Glomerular visceral epithelial cell (primary cell): ENCODE measurements around the gene ILRUN.
A peak's percentile ranks its signal among the peaks of the same experiment; 100 is the strongest.
"Not testable (repeated sequence)": the region's sequence is repeated elsewhere in the genome, so short reads cannot be mapped to it uniquely, and the experiment has no call there.

Experiments
- DNase-seq: peaks from one replicate; pipeline ENCODE4 v3.0.0-alpha.2; 2016; ENCODE audit errors: extremely low spot score

The ILRUN gene

DNA sequence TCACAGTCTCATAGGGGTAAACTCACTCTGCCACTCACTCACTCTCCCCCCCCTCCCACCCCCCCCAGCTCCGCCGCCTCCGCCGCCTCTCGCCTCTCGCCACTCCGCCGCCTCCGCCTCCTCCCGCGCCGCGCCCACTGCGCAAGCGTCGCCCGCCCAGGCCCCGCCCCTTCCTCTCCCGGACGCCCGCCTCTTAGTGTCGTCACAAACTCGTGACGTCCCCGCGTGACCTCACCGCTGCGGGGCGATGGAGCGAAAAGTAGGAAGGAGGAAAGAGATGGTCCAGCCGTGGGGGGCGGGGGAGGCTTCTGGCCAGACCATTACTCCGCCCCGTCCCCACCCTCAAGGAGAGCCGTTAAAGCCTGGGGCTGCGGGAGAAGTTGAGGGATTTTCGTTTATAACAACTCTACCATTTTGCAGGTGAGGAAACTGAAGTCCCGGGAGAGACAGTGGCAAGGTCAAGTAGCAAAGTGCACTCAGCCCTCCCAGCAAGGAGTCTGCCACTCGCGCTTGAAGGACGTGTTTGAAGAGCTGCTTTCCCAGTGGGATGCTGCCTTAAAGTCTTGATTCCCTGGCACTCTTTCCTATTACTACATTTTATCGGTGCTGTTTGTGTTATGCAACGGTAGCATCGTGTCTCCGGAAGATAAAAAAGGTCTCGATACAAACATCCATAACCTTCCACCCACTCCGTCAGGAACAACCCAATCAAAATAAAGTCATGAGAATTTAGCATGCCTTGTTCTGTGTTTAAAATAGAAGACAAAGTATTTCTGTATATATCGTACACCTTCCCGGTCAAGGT, at the start of gene ILRUN:
Gene ILRUN, minus strand, starts transcription at position 29 of the 805 bp plus-strand sequence. CDS start 164 bp downstream, outside the sequence.
- peak; percentile 95 for DNase-seq

DNA sequence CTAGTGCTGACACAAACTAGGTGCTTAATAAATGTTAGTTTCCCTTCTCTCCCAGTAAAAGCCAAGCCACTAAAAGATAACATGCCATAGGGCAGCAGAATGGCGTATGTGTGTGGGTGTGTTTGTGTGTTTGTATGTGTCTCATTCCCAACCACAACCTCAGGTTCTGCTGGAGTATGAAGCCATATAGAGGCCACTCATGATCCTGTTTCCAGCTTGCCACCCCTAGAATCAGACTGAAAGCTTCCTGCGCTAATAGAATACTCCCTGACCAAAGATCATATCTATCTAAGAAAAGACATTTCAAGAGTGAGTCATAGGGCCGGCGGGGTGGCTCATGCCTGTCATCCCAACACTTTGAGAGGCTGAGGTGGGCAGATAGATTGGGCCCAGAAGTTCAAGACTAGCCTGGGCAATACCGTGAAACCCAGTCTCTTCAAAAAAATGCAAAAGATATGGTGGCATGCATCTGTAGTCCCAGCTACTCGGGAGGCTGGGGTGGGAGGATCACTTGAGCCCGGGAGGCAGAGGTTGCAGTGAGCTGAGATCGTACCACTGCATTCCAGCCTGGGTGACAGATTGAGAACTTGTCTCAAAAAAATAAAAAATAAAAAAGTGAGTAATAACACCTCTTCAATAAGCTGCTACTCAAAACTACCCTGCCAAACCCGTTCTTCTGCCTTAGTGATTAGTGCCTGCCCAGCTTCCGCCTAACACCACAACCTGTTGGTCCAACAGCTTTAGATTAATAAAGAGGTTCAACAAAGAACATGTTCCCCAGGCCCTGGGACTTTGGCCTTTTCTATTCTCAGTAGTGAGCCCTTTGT, 48.9 kb upstream of the ILRUN start:
- DNase-seq = no peak

DNA sequence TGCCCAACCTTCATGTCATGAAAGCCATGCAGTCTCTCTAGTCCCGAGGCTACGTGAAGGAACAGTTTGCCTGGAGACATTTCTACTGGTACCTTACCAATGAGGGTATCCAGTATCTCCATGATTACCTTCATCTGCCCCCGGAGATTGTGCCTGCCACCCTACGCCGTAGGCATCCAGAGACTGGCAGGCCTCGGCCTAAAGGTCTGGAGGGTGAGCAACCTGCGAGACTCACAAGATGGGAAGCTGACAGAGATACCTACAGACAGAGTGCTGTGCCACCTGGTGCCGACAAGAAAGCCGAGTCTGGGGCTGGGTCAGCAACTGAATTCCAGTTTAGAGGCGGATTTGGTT, 47.7 kb upstream of the ILRUN start:
- DNase-seq = not testable (repeated sequence)

DNA sequence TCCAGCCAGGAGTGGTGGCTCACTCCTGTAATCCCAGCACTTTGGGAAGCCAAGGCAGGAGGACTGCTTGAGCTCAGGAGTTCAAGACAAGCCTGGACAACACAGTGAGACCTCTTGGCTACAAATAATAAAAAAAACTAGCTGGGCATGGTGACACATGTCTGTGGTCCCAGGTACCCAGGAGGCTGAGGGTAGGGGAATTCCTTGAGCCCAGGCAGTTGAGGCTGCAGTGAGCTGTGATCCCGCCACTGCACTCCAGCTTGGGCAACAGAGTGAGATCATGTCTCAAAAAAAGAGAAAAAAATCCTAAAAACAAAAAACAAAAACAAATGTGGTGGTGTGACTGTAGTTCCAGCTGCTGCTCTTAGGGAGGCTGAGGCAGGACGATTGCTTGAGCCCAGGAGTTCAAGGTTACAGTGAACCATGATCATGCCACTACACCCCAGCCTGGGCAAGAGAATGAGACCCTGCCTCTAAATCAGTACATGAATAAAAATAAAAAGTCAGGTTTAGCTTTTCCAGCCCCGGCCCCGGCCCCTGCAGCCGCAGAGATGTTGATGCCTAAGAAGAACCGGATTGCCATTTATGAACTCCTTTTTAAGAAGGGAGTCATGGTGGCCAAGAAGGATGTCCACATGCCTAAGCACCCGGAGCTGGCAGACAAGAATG, 47.2 kb upstream of the ILRUN start:
- DNase-seq = peak; percentile 15

DNA sequence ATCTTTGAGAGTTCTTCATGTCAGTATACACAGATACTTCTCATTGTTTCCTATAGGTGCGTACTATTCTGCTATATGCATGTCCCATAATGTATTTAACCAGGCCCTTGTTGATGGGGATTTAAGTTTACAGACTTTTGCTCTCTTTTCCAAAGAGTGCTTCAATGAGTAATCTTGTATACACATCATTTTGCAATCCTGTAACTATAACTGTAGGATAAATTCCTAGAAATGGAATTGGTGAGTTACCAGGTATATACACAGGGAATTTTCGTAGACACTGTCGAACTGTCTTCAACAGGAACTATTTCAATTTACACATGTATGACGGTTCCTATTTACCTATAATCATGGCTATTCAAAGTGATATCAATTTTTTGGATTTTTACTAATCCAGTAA, 45.5 kb upstream of the ILRUN start:
- DNase-seq = no peak

DNA sequence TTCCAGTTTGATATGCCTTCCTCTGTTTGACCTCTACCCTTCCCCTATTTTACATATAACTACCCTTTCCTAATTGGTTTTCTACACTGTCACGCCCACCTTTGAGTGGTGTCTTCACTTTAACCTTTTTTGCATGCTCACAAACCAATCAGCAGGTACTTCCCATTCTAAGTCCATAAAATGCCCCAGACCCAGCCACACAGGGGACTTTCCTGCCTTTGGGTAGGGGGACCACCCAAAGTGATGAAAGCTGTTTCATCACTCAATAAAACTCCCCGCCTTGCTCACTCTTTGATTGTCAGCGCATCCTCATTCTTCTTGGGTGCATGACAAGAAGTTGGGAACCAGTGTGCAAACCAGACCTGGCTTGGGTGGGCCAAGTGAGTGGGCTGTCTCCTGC, 40.3 kb upstream of the ILRUN start:
- DNase-seq = no peak

DNA sequence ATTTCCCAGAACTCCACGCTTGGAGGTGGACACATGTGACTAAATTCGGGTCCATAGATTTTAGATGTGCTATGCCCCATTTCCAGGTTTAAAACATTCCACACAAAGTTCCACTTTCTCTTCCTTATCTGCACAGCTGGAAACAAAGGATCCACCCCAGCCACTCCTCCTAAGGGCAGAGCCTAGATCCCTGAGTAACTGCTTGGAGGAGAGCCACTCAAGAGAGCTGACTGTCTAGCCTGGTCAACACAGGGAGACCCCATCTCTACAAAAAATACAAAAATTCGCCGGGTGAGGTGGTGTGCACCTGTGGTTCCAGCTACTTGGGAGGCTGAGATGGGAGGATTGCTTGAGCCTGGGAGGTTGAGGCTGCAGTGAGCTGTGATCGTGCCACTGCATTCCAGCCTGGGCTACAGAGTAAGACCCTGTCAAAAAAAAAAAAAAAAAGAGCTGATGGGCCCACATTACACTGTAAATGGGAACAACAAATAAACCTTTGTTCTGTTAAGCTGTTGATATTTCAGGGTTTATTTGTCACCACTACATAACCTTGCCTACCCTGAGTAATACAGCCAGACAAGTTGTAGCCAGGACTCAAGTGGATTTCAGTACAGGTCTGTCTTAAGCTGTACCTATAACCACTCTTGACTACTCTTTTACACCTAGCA, 35.0 kb upstream of the ILRUN start:
- DNase-seq = no peak

DNA sequence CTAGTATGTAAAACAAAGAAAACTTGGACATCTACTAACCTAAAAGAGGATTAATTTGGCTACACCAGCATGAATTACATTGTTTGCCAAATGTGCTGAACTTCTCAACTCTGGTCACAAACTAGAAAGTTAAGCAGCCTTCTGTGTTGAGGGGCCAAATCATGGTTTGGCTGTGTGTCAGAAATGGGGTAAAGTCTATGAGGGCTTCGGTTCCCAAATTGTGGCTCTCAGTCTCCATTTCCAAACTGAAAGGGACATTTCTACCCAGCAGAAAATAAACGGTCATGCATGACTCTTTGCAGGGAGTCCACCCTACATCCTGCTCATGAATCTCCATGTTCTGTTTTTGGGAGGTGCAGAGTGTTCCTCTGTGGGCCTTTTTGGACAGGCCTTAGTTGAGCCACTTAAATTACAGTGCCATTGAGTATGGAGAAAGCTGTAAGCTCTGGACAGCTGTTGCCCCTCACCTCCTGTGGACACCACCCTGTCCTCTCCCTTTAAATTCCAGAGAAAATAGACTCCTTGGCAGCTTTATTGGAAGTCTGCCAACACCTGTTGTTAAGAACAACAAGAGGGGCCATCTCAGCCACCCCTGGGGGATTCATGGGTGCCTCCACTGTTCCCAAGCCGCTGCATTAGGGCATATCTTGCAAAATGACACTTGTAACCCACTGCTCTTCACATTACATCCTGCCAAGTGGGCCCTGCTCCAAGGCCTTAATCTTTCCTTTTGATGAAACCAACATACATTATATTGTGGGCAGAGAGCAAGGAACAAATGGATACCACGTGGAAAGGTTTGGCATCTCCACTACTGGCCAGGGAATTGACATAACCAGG, 33.3 kb upstream of the ILRUN start:
- DNase-seq = no peak

DNA sequence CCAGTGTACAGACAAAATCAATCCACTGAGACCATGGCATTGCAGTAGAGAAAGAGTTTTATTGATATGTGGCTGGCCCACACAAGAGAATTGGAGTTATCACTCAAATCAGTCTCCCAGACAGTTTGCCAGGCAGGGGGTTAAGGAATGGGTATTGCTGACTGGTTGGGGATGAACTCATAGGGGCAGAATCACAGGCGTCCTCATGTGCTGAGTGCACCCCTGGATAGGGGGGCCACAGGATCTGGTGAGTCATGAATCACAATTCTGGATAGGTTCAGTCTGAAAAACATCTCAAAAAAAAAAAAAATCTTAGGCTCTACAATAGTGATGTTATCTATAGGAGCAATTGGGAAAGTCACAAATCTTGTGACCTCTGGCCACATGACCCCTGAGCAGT, 29.5 kb upstream of the ILRUN start:
- no peak for DNase-seq

DNA sequence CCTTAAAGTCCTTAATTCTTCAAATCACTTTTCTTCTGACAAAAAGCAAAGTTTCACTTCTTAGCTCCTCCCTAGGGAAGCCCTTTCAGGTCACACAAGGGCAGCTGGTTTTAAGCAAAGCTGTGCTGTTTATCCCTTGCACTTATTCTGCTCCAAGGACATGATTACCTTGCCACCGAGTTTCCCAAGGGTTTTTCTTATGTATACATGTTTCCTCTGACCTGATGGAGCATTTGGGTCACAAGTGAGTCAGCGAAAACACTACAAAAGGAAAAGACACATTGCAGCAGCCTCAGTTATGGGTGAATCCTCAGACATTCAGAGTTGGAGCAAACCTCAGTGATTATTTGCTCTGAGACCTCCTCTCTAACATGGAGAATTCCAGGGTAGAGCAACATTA, 26.6 kb upstream of the ILRUN start:
- no peak for DNase-seq

DNA sequence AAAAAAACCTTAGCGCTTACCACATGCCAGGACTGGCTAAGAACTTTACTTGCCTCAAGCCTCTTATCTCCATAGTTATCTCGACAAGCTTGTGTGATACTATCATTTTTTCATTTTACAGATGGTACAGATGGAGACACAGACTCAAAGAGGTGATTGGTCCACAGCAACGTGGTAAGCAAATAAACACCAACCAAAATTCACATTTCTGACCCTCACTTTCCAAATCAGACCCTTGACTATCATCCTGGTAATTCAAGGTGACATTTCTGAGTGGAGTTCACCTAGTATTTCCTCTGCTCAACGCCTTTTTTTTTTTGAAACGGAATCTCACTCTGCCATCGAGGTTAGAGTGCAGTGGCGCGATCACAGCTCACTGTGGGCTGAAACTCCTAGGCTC, 25.9 kb upstream of the ILRUN start:
- no peak for DNase-seq

DNA sequence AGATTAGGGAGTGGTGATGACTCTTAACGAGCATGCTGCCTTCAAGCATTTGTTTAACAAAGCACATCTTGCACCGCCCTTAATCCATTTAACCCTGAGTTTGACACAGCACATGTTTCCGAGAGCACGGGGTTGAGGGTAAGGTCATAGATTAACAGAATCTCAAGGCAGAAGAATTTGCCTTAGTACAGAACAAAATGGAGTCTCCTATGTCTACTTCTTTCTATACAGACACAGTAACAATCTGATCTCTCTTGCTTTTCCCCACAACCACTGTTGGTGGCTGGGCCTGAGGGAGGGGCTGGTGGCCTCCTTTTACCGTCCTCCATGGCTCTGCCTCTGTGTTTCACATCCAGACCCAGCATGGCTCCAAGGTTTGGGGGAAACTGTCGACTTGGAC, 23.6 kb upstream of the ILRUN start:
- DNase-seq = not testable (repeated sequence)

DNA sequence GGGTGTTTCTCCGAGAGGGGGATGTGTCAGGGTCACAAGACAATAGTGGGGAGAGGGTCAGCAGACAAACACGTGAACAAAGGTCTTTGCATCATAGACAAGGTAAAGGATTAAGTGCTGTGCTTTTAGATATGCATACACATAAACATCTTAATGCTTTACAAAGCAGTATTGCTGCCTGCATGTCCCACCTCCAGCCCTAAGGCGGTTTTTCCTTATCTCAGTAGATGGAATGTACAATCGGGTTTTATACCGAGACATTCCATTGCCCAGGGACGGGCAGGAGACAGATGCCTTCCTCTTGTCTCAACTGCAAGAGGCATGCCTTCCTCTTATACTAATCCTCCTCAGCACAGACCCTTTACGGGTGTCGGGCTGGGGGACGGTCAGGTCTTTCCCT, 23.1 kb upstream of the ILRUN start:
- DNase-seq = not testable (repeated sequence)

DNA sequence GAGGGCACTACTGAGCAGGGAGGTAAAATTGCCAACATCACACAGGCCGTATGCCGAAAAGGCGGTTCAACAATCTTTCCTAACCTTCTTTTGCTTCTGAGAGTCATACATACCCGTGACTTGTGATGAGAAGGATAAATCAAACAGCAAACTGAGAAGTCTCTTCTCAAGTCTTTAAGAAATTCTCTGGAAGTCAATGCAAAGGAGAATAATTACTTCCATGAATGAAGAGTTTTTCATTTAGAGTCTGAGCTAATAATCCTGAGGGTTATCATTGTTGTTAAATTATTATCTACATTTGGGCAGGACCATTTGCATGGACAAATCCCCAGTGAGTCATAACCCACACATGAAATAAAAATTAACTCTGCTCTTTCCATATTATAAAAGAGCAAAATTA, 22.4 kb upstream of the ILRUN start:
- DNase-seq = no peak

DNA sequence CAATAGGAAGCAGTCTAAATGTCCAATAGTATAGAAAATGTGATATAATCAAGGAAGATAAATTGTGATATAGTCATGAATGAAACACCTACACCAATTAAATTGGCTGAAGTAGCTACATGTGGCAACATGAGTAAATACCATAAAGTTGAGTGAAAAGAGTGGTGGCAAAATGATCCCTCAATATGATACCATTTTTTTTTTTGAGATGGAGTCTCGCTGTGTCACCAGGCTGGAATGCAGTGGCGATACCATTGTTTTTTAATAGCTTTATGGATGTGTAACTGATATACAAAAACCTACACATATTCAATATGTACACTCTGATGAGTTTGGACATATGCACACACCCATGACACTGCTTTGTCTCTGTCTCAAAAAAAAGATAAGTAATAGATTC, 20.9 kb upstream of the ILRUN start:
- no peak for DNase-seq

DNA sequence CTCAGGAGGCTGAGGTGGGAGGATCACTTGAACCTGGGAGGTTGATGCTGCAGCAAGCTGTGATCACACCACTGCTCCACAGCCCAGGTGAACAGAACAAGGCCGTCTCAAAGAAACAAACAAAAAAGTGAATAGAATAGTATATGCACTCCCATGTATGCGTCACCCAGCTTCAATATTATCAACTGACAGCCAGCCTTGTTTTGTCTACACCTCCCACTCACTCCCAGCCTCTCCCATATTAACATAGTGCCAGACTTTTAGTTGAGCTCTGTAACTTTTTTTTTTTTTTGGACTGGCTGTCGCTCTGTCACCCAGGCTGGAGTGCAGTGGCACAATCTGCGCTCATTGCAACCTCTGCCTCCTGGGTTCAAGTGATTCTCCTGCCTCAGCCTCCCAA, 18.1 kb upstream of the ILRUN start:
- no peak for DNase-seq

DNA sequence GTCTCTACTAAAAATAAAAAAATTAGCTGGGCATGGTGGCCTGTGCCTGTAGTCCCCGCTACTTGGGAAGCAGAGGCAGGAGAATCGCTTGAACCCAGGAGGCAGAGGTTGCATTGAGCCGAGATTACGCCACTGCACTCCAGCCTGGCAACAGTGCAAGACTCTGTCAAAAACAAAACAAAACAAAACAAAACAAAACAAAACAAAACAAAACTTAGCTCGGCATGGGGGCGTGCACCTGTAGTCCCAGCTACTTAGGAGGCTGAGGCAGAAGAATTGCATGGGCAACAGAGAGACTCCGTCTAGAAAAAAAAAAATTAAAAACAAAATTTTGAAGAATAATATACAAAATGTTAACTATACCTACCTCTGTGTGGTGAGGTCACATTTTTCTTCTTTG, 16.3 kb upstream of the ILRUN start:
- DNase-seq = not testable (repeated sequence)

DNA sequence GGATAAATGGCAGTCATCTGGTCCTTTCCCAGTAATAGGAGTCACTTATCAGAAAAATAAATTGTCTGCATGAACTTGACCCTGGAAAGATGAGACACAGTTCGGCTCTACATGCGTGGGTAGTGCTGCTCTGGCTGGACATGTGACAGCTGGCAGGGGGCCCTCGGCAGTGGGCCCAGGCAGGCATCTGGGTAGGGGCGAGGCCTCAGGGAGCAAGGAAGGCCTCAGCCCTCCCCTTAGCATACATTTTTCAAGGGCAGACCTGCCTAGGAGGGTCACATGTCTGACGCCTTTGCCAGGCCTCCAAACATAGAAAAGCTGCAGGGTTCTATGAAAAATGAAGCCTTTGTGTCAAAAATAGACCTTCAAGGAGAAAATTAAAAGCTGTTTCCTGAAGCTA, 12.8 kb upstream of the ILRUN start:
- no peak for DNase-seq

DNA sequence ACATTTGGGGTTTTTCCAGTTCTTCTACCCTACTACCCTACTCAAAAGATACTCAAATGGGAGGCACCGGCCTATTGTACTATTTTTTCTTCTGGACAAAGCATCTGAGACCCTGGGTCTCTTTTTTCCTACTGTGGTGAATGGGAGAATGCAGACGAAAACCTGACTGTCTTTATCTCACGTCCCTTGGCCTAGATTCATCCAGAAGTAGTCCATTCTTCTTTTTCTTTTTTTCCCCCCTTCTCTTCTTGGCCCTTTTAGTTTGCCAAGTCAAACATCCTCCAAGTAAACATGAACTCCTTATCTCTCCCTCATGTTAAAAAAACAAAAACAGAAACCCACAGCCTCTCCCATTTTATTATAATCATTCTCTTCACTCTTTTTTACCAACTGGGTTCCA, 8.7 kb upstream of the ILRUN start:
- no peak for DNase-seq

DNA sequence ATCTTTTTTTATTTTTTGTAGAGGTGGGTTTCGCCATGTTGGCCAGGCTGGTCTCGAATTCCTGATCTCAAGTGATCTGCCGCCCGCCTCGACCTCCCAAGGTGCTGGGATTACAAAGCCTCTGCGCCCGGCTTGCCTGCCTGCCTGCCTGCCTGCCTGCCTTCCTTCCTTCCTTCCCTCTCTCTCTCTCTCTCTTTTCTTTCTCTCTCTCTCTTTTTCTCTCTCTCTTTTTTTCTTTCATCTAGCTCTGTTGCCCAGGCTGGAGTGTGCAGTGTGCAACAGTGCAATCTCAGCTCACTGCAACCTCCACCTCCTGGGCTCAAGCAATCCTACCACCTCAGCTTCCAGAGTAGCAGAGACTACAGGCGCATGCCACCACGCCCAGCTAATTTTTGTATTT, 4.6 kb upstream of the ILRUN start:
- no peak for DNase-seq

DNA sequence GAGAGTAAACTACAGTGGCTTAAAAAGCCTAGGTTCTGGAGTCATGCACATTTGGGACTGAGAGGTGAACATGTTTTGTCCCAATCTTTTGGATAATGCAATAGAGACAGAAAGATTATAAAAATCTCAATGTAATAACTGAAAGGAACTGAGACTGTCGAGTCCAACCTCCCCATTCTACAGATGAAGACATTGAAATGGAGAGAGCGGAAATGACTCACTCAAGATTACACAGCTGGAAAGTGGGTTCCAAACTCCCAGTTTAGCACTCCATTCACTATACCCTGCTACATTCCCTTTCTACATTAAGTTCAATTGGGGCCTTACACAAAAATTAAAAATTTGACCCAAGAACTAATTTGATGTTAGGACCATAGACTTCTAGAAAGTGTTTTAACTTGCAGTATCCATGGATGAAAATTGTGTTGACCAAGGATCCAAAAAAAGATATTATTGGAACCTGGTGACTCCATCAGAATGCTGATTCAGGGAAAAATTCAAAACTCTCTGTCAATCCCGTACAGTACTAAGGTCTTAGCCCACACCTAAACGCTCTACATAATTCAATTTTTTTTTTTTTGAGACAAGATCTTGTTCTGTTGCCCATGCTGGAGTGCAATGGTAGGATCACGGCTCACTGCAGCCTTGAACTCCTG, 1.5 kb upstream of the ILRUN start:
- no peak for DNase-seq
